Bladder microvascular endothelial cell (primary cell): ENCODE measurements around the gene TTC27. TPM values are rescaled to one million over a fixed set of nuclear protein-coding genes. Genes with fewer than 3 reads are reported as not detected.

Experiments used
- total RNA-seq: library from RNA; depleted of rRNA; stranded (reverse); fragments of >200 nt; gene quantifications from 2 replicates; pipeline ENCODE4 v1.2.3, GENCODE V29; 2014

TTC27 gene
- 13.1 and 28.7 TPM in 2 replicates for total RNA-seq

DNA sequence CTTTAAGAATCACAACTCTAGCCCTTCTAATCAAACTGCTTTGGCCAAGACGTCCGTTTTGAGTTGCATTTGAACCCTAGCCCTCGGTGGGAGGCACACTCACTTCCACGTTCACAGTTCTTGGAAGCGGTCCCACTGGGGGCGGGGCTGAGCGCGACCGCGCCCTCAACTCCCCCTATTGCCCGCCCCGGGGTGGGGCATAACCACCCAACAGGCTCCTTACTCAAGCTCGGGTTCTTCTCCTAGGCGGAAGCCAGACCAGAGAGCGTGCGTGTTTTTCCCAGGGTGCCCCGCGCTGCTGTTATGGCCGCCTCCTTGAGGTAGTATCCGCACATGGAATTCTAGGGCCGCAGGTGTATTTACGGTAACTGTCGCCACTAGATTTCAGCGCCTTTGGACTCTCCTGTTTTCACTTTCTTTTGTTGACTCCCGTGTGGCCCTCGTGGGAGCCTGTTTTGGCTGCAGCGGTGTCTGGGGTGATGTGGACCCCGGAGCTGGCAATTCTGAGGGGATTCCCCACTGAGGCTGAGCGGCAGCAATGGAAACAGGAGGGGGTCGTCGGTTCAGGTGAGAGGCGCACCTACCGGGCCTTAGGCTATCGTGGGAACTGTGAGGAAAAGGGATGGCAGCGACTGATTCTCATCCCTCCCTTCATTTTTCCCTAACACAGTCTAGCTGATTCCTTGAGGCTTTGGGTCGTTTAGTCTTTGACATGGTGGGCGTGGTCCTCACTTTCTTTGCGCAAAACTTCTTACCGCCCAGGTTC, at the start of gene TTC27:
TTC27 (plus strand) TSS at position 237 of the 766 bp plus-strand sequence; CDS start at position 480, 243 bp downstream.

